Measurements from ENCODE around the gene OR4D2. TPM values are rescaled to one million over a fixed set of nuclear protein-coding genes. Genes with fewer than 3 reads are reported as not detected.

OR4D2 gene
- total RNA-seq, 1 donor, result not detected

DNA sequence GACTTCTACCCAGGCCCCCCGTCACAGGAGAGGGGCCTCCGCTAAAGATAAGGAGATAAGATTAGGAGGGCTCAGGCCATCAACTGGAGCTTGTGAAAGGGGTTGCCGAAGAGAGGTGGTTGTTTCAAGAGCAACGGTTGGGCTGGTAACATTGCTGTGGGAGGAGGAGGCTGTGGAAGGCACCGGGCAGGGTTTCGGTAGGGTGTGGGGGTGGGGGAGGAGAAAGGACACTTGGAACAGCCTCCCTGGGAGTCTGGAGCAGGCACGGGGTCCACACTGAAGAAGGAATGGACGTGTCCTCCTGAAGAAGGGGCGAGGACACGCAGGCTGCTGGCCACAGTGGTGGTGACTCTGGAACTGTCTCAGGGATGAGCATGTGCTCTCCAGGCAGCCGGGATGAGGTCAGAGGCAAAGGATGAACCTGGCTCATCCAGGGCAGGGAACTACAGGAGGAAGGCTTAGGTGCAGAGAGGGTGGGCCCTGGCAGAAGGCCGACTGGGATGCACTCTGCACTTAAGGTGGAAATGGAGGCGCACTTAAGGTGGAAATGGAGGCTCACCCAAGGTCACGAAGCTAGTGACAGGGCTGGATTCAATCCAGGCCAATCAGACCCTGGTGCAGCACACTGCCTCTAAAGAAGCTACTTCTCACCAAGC lies 24.6 kb downstream of the OR4D2 start:
- no peak overlapping the region for H3K4me3 ChIP-seq (ENCODE audit: low read depth, low read length)
- no peak for DNase-seq (ENCODE audit: low read depth)
- TF ChIP-seq, protein P1, sequence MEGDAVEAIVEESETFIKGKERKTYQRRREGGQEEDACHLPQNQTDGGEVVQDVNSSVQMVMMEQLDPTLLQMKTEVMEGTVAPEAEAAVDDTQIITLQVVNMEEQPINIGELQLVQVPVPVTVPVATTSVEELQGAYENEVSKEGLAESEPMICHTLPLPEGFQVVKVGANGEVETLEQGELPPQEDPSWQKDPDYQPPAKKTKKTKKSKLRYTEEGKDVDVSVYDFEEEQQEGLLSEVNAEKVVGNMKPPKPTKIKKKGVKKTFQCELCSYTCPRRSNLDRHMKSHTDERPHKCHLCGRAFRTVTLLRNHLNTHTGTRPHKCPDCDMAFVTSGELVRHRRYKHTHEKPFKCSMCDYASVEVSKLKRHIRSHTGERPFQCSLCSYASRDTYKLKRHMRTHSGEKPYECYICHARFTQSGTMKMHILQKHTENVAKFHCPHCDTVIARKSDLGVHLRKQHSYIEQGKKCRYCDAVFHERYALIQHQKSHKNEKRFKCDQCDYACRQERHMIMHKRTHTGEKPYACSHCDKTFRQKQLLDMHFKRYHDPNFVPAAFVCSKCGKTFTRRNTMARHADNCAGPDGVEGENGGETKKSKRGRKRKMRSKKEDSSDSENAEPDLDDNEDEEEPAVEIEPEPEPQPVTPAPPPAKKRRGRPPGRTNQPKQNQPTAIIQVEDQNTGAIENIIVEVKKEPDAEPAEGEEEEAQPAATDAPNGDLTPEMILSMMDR (IDR thresholded peaks at IDR 0.05; ENCODE audit: insufficient read depth, low read depth, low read length), result no peak

DNA sequence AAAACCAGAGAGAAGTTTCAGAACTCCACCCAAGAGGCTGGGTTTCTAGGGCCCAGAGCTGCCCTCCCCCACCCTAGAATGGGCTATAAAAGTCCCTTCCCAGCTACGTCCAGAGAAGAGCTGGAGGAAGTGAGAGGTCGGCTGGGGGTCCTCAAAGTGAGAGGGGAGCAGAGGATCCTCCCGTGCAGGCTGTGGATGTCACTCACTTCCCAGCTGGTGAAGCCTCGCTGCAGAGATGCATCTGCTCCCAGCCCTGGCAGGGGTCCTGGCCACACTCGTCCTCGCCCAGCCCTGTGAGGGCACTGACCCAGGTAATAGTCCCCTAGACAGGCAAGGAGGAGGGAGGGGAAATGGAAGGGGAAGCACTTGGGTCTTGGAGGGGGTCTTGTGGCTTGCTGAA lies 25.8 kb downstream of the OR4D2 start, which contains the start of gene EPX:
EPX (plus strand) TSS at position 115 of the 400 bp plus-strand sequence; CDS start at position 236, 121 bp downstream.
- DNase-seq (ENCODE audit: low read depth), result no peak
- TF ChIP-seq, protein P1 (IDR thresholded peaks at IDR 0.05; ENCODE audit: insufficient read depth, low read depth, low read length), result no peak
- no peak within 1 kb of the TSS for H3K4me3 ChIP-seq (ENCODE audit: low read depth, low read length)

DNA sequence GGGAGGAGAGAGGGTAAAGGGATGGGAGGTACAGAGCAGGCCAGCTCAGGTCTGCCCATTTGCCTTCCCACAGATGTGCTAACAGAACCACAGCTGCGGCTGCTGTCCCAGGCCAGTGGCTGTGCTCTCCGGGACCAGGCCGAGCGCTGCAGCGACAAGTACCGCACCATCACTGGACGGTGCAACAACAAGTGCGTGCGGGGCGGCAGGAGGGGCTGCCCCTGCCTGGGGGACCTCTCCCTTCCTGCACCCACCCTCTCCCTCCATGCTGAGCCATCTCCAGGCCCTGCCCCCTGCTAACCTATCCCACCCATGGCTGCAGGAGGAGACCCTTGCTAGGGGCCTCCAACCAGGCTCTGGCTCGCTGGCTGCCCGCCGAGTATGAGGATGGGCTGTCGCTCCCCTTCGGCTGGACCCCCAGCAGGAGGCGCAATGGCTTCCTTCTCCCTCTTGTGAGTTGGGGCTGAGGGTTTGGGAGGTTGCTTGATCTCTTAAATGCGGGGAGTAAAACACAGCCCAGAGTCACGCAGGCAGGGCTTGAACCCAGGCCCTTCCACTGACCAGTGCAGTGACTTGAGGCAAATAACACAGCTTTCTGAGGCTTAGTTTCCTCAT lies 27.0 kb downstream of the OR4D2 start:
- no peak overlapping the region for H3K4me3 ChIP-seq (ENCODE audit: low read depth, low read length)
- TF ChIP-seq, protein P1 (IDR thresholded peaks at IDR 0.05; ENCODE audit: insufficient read depth, low read depth, low read length), result no peak
- no peak for DNase-seq (ENCODE audit: low read depth)

DNA sequence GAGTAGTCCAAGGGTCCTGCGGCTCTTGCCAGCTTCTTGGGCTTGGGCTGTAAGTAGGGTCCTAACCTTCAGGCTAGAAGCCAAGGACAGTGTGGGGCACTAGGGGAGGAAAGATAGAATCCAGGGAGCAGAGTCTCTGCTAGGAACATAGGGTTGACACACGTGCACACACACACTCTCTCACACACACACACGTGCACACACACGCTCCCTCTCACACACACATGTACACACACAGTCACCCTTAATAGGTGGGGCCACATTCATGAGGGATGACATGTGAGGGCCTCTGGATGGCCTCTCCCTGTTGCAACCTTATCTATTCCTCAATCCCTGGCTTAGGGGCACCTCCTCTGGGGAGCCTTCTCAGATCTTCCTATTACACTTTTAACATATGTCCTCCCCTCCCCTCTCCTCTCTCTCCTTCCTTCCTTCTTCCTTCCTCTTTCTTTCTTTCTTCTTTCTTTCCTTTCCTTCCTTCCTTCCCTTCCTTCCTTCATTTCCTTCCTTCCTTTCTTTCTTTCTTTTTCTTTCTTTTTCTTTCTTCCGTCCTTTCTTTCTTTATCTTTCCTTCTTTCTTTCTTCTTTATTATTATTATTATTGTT lies 28.8 kb downstream of the OR4D2 start:
- H3K4me3 ChIP-seq (ENCODE audit: low read depth, low read length), result no peak overlapping the region
- TF ChIP-seq, protein P1 (IDR thresholded peaks at IDR 0.05; ENCODE audit: insufficient read depth, low read depth, low read length), result no peak
- no peak for DNase-seq (ENCODE audit: low read depth)

DNA sequence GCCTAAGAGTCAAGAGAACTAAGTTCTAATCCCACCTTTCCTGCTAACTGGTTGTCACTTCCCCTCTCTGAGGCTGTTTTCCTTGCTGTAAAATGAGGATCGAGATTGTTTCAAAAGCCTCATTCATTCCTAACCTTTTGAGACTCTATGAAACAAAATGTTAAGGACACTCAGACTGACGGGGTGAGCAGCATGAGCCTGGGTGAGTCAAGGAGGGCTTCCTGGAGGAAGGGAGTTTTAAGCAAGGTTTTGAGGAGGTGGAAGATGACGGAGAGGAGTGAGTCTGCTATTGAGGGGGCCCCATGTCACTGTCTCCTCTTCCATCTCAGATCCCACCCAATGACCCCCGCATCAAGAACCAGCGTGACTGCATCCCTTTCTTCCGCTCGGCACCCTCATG lies 29.8 kb downstream of the OR4D2 start:
- DNase-seq (ENCODE audit: low read depth), result no peak
- H3K4me3 ChIP-seq (ENCODE audit: low read depth, low read length), result no peak overlapping the region
- TF ChIP-seq, protein P1 (IDR thresholded peaks at IDR 0.05; ENCODE audit: insufficient read depth, low read depth, low read length), result no peak

DNA sequence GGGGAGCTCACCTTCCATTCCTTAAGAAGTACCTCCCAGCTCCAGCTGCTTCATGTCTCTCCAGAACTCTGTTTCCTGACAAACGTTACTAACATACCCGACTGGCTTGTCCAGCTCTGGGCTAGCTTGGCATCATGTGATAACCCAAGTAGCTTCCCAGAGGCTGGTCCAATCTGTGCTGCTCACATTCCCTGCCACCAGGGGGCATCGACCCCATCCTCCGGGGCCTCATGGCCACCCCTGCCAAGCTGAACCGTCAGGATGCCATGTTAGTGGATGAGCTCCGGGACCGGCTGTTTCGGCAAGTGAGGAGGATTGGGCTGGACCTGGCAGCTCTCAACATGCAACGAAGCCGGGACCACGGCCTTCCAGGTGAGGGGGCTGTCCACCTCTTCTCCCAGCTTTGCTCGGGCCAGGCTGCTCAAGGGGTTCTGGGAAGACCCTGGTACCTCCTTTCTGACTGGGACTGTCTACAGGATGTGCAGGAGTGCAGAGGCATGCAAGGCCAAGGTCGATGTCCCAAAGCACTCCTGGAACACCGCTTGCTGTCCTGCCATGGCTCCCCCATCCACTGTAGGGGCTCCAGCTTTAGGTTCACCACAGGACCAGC lies 33.3 kb downstream of the OR4D2 start:
- TF ChIP-seq, protein P1 (IDR thresholded peaks at IDR 0.05; ENCODE audit: insufficient read depth, low read depth, low read length), result peak; percentile 62

More for the DNA sequence above, 33.3 kb downstream of the OR4D2 start:
- DNase-seq (ENCODE audit: low read depth), result peak; percentile 35
- no peak overlapping the region for H3K4me3 ChIP-seq (ENCODE audit: low read depth, low read length)
